Fibroblast of lung (primary cell): ENCODE data around the gene PICALM.

ENCODE experiments used
- CTCF ChIP-seq, 2 donors: IDR thresholded peaks in 1 of 2; conservative IDR thresholded peaks in 1 of 2; 1 replicate in 1 of 2; 2 replicates in 1 of 2; pipeline ENCODE4 v1.5.1; 2011 to 2012; ENCODE audit warnings: low read length in 2 of 2, control low read depth in 1 of 2, inconsistent platforms in 1 of 2, low read depth in 1 of 2, mild to moderate bottlenecking in 1 of 2
- EZH2 ChIP-seq: IDR thresholded peaks from 2 replicates; pipeline ENCODE4 v1.5.1; 2012; ENCODE audit warnings: low read length, control low read depth, mild to moderate bottlenecking; ENCODE audit errors: missing control alignments

- TF ChIP-seq CTCF (conservative IDR thresholded peaks at IDR 0.05 in 1 of 2, IDR thresholded peaks at IDR 0.05 in 1 of 2; ENCODE audit: low read depth in 1 of 2, low read length in 2 of 2): no peak
- TF ChIP-seq EZH2: no peak
Observed at GRCh38 chr11:85945788-85946187, 123.1 kb downstream of the PICALM start.
